Panc1 (cell line): ENCODE results near the gene SUGCT.

Source experiments
- POLR2AphosphoS5 ChIP-seq: IDR thresholded peaks from 2 replicates; pipeline ENCODE4 v1.6.1; 2012; ENCODE audit warnings: mild to moderate bottlenecking, low read depth, low read length, moderate library complexity
- SIN3A ChIP-seq: IDR thresholded peaks from 2 replicates; pipeline ENCODE4 v1.6.1; 2012; ENCODE audit warnings: low read depth, mild to moderate bottlenecking, low read length, moderate library complexity, borderline replicate concordance; ENCODE audit not compliant: insufficient read depth
- TCF7L2 ChIP-seq: IDR thresholded peaks from 2 replicates; pipeline ENCODE4 v1.6.1; 2011; ENCODE audit warnings: mild to moderate bottlenecking, low read depth, low read length, inconsistent platforms
- TF ChIP-seq, protein P1 (sequence below): fragments of 450-650 bp; IDR thresholded peaks from 2 replicates; pipeline ENCODE4 v1.5.1; 2017; ENCODE audit warnings: mild to moderate bottlenecking
- TF ChIP-seq, protein P2 (sequence below), 2 experiments: IDR thresholded peaks; 2 replicates each; pipeline ENCODE4 v1.6.1; 2011 to 2012; ENCODE audit warnings: low read depth in 2 of 2, control low read depth in 1 of 2, low read length in 1 of 2, mild to moderate bottlenecking in 1 of 2, moderate library complexity in 1 of 2; ENCODE audit not compliant: insufficient read depth in 1 of 2

DNA sequence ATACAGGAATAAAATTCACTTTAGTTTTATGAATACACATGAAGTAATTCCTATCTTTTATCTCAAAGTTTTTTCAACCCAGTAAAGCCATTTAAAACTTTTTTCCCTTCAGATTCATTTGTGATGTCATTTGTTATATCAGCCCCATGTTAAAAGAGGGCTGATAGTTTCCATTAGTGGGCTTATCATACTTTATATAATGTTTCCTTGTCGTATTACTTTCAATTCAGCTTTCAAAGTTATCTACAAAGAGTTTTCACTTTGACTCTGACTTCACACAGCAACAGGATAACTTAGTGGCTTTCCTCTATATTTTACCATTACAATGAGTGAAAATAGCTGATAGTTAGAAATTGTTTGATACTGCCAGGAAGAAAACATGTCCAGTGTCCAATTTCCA, 484.8 kb downstream of the SUGCT start:
- TF ChIP-seq, protein P1, sequence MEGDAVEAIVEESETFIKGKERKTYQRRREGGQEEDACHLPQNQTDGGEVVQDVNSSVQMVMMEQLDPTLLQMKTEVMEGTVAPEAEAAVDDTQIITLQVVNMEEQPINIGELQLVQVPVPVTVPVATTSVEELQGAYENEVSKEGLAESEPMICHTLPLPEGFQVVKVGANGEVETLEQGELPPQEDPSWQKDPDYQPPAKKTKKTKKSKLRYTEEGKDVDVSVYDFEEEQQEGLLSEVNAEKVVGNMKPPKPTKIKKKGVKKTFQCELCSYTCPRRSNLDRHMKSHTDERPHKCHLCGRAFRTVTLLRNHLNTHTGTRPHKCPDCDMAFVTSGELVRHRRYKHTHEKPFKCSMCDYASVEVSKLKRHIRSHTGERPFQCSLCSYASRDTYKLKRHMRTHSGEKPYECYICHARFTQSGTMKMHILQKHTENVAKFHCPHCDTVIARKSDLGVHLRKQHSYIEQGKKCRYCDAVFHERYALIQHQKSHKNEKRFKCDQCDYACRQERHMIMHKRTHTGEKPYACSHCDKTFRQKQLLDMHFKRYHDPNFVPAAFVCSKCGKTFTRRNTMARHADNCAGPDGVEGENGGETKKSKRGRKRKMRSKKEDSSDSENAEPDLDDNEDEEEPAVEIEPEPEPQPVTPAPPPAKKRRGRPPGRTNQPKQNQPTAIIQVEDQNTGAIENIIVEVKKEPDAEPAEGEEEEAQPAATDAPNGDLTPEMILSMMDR, result no peak
- TF ChIP-seq POLR2AphosphoS5 (no peak), SIN3A (no peak), TCF7L2 (no peak)
- TF ChIP-seq, protein P2, sequence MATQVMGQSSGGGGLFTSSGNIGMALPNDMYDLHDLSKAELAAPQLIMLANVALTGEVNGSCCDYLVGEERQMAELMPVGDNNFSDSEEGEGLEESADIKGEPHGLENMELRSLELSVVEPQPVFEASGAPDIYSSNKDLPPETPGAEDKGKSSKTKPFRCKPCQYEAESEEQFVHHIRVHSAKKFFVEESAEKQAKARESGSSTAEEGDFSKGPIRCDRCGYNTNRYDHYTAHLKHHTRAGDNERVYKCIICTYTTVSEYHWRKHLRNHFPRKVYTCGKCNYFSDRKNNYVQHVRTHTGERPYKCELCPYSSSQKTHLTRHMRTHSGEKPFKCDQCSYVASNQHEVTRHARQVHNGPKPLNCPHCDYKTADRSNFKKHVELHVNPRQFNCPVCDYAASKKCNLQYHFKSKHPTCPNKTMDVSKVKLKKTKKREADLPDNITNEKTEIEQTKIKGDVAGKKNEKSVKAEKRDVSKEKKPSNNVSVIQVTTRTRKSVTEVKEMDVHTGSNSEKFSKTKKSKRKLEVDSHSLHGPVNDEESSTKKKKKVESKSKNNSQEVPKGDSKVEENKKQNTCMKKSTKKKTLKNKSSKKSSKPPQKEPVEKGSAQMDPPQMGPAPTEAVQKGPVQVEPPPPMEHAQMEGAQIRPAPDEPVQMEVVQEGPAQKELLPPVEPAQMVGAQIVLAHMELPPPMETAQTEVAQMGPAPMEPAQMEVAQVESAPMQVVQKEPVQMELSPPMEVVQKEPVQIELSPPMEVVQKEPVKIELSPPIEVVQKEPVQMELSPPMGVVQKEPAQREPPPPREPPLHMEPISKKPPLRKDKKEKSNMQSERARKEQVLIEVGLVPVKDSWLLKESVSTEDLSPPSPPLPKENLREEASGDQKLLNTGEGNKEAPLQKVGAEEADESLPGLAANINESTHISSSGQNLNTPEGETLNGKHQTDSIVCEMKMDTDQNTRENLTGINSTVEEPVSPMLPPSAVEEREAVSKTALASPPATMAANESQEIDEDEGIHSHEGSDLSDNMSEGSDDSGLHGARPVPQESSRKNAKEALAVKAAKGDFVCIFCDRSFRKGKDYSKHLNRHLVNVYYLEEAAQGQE (IDR thresholded peaks at IDR 0.05; ENCODE audit: insufficient read depth in 1 of 2, low read depth in 2 of 2, low read length in 1 of 2), result no peak
